ENCODE results near the gene TMEM209.

- no peak for TF ChIP-seq GATA3 (IDR thresholded peaks at IDR 0.05; ENCODE audit: borderline replicate concordance)
- TF ChIP-seq CTCF (IDR thresholded peaks at IDR 0.05), result no peak
- TF ChIP-seq CEBPB (IDR thresholded peaks at IDR 0.05), result no peak
- no peak for TF ChIP-seq MAX (IDR thresholded peaks at IDR 0.05)
- TF ChIP-seq PHF8 (IDR thresholded peaks at IDR 0.05; ENCODE audit: borderline replicate concordance, low read depth), result no peak
Measured at GRCh38 chr7:130150587-130150986, 54.6 kb downstream of the TMEM209 start.

Data from A549 (cell line).